Myocyte (in vitro differentiated cells): ENCODE data around the gene BNIP1. TPM values are rescaled to one million over a fixed set of nuclear protein-coding genes. Genes with fewer than 3 reads are reported as not detected.

ENCODE experiments used
- DNase-seq: peaks from one replicate; pipeline ENCODE4 v3.0.0-alpha.2; 2012; ENCODE audit warnings: low read depth
- total RNA-seq: library from RNA; depleted of rRNA; stranded (reverse); fragments of >200 nt; gene quantifications from 2 replicates; pipeline ENCODE4 v1.2.3, GENCODE V29; 2014

BNIP1 gene
- total RNA-seq, 1 donor from 2014 or later, result 15.2 TPM

GRCh38 chr5:173165177-173166016, 21.1 kb downstream of the BNIP1 start:
- peak; percentile 72 for DNase-seq

GRCh38 chr5:173172166-173172565, 27.8 kb downstream of the BNIP1 start:
- no peak for DNase-seq

- no peak for DNase-seq
Observed at GRCh38 chr5:173175523-173175922, 31.2 kb downstream of the BNIP1 start.

- no peak for DNase-seq
Observed at GRCh38 chr5:173178369-173178910, 34.1 kb downstream of the BNIP1 start.

DNA sequence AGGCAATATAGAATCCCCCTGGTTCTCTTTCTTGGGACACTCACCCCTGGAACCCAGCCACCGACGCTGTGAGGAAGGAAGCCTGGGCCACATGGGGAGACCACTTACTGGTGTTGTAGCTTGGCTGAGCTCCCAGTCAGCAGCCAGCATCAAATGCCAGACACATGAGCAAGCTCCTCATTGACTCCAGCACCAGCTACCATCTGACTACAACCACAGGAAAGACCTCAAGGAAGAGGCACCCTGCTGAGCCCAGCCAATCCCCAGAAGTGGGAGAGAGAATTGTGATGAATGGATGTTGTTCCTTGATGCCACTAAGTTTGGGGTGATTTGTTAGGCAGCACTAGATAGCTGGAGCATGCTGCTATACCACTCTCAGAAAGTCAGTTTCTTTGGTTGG, 36.0 kb downstream of the BNIP1 start:
- no peak for DNase-seq

GRCh38 chr5:173187054-173187743, 42.9 kb downstream of the BNIP1 start:
- no peak for DNase-seq

DNA sequence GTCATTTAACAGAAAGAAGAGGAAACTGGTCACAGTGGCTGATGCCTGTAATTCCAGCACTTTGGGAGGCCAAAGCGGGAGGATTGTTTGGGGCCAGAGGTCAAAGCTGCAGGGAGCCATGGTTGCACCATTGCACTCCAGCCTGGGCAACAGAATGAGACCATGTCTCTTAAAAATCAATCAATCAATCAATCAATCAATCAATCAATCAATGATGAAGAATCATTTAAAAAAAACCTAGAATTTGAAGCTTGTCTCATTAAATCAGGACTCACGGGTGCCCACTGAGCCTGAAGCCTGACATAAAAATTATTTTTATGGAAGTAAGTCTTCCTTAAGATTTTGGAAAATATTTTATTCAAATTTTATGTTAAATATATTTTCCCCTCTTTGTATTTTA, 43.9 kb downstream of the BNIP1 start:
- DNase-seq, result no peak

DNA sequence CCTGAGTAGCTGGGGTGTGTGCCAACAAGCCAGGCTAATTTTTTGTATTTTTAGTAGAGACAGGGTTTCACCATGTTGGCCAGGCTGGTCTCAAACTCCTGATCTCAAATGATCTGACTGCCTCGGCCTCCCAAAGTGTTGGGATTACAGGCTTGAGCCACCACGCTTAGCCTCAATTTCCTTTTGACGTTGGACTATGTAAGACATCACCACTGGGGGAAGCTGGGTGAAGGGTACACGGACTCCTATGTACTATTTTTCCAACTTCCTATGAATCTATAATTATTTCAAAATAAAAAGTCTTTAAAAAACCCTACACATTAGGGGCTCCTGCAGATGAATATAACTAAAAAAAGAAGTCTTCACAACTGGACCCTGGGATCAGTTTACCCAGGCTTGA, 46.7 kb downstream of the BNIP1 start:
- no peak for DNase-seq

DNA sequence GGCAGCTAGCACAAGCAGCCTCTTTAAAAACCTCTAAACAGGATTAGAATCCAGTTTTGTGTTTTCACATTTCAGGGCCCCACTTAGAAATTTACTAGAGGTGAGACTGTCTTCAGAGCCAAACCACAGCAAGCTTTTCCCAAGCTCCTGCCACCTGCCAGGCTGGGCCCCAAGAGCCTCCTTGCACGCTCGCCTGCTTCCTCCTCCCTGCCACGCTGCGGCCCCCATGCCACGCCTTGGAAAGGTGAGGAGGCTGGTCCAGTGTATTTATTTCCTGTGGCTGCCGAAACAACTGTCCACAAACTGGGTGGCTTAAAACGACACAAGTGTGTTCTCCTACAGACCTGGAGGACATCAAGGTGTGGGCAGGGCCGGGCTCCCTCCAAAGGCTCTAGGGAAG, 47.2 kb downstream of the BNIP1 start:
- no peak for DNase-seq

DNA sequence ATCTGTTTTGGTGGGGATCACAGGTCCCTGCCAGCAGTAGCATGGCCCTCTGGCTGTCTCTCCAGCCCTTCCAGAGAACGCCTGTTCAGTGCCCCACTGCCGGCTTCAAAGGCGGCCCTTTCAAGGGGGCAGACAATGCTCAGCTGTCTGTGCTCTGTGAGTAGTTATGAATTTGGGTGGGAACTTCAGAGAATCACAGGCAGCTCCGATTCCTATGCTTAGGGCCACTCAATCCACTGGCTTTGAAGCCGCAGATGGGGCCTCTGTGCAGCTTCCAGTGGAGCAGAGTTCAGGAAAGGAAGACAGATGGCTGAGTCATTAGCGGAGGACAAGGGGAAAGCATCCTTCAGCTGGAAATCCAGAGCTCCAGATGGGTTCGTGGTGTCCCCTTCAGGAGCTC, 48.2 kb downstream of the BNIP1 start:
- DNase-seq, result no peak

DNA sequence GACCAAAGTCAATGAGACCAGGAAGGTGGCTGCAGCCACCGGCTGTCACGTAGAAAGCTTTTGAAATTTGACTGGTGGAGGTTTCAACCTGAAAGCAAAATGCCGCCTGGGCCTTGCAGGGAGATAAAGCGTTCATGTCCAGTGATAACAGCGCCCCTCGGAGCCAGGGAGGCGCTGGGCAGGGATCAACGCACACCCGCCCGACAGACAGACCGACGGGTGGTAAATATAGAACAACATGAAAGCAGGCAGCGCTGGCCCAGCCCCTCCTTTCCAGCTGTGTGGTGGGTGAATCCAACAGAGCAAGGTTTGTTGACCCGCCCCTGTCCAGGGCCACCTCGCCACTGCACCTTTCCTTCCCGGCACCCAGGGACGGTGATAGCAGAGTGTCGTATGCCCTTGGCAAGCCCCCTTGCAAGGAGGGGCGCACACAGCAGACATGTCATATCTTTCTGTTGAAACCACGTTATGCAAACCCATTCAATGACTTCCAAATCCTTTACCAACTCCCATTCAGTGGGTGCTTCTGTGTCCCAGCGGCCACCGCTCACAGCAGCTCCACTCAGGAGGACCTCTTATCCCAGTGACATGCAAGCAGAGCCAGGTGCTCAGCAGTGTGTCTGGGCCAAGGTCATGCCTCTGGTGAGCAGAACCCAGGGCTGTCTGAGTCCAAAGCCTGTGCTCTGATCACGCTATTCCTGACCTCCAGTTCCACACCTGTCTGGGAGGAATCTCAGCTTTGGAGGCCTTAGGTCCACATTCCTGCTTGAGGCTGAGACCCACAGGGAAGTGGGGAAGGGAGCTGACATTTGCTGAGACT, 52.0 kb downstream of the BNIP1 start:
- no peak for DNase-seq

- no peak for DNase-seq
Observed at GRCh38 chr5:173197375-173197891, 53.1 kb downstream of the BNIP1 start.

DNA sequence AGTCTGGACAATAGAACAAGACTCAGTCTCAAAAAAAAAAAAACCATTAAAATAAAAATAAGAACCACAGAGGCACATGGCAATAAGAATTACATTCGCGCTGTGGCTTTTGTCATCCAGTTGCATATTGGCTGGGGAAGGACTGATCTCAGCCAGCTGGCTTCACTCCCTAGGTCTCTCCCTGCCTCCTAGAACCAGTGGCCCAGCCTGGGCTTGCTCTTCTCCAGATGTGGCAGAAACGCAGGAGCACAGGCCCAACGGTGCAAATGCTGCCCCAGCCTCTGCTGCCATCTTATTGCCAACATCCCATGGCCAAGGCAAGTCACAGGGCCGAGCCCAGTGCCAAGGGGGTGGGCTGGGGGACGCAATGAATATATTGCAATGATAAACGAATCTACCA, 53.7 kb downstream of the BNIP1 start:
- DNase-seq, result no peak

- no peak for DNase-seq
Observed at GRCh38 chr5:173200356-173200755, 56.0 kb downstream of the BNIP1 start.

GRCh38 chr5:173201636-173202265, 57.4 kb downstream of the BNIP1 start:
- peak; percentile 54 for DNase-seq

DNA sequence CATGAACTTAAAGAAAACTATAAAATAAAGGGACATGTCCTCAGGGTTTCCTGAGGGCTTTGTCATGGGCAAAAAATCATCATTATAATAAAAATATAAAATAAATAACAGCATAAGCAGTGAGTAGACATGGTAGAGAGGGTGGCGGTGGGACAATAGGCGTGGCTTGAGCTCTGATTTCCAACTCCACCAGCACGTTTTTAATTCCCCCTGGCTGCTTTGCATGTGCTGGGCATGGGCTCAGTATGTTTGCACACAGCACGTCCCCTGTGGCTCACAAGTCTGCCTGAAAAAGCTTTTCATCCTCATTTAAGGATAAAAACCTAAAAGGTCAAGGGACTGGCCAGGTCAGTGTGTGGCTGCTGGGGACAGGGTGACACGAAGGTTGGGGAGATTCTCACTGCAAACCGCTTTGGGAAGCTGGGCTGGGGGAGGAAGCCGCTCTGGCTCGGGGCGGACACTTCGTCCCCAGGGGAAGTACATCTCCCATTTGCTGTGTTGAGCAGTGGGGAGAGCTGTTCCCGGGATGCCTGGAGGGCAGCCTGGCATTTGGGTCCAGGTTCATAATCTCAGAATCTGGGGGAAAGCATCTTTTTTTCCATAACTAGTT, 58.0 kb downstream of the BNIP1 start:
- peak; percentile 3 for DNase-seq

DNA sequence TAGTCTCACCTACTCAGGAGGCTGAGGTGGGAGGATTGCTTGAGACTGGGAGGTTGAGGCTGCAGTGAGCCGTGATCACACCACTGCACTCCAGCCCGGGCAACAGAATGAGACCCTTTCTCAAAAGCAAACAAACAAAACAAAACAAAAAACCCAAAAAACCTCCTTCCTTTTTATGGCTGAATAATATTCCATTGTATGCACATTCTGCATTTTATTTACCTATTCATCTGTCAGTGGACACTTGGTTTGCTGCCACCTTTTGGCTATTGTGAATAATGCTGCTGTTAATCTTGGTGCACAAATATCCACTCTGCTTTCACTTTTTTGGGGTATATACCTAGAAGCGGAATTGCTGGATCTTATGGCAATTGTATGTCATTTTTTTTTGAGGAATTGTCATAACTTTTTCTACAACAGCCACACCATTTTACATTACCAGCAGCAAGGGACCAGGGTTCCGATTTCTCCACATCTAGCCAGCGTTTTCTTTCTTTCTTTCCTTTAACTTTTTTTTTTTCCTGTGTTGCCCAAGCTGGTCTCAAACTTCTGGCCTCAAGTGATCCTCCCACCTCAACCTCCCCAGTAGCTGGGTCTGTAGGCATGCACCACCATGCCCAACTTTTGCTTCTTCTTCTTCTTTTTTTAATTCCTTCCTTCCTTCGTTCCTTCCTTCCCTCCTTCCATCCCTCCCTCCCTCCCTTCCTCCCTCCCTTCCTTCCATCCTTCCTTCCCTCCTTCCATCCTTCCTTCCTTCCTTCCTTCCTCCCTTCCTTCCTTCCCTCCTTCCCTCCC, 60.1 kb downstream of the BNIP1 start:
- peak; percentile 15 for DNase-seq

- peak; percentile 46 for DNase-seq
Observed at GRCh38 chr5:173205916-173206315, 61.6 kb downstream of the BNIP1 start.

DNA sequence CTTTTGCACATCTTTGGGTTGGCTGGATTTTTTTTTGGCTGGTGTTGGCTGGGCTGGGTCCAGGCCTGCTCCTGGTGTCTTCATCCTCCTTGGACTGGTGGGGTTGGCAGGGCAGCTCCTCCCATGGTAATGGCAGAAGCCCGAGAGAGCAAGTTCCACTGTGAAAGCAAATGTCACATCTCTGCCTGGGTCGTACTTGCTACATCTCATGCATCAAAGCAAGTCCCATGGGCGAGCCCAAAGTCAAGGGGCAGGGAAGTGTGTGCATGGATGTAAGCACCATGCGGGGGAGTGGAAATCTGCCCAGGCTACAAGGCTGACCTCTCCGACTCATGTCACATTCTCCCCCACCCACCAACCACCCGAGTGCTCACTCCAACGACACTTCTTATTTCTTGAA, 64.0 kb downstream of the BNIP1 start:
- no peak for DNase-seq

GRCh38 chr5:173210877-173211276, 66.5 kb downstream of the BNIP1 start:
- no peak for DNase-seq
